Measurements from ENCODE around the gene TRAF2. TPM values are rescaled to one million over a fixed set of nuclear protein-coding genes. Genes with fewer than 3 reads are reported as not detected.
A peak's percentile ranks its signal among the peaks of the same experiment; 100 is the strongest.

TRAF2 gene
- total and polyA plus RNA-seq, 2 of the 13 experiments (the other 11 are each of a cell fraction or from before 2014, with no cell fraction given): 12.4 to 13.6 TPM

- TF ChIP-seq ZNF609 (CRISPR knock-in tag; IDR thresholded peaks at IDR 0.05; ENCODE audit: borderline replicate concordance): no peak
These were observed 30.7 kb upstream of the TRAF2 start (continued) for GRCh38 chr9:136855461-136856078.

GRCh38 chr9:136856079-136856476 lies 30.2 kb upstream of the TRAF2 start:
- 60% methylated on average over 1 of the region's 15 CpGs for WGBS (ENCODE audit: low lambda C conversion rate)
- peaks cover 37% of the 10 kb centered on the region for H3K4me1 ChIP-seq (ENCODE audit: insufficient read depth, low read length)
- POLR2A ChIA-PET: interaction anchor here (0.6 to 1.8 kb wide), 4 partner anchors 9 to 92 kb away, joined by 3 to 5 read pairs (median 4); partner anchors contain the start of gene EDF1
- TF ChIP-seq SP1 (IDR thresholded peaks at IDR 0.05) (no peak), SP1 (CRISPR knock-in tag; IDR thresholded peaks at IDR 0.05) (no peak), HNF4A (CRISPR knock-in tag; IDR thresholded peaks at IDR 0.05) (no peak), ETV6 (CRISPR knock-in tag; conservative IDR thresholded peaks at IDR 0.05) (no peak), PATZ1 (CRISPR knock-in tag; IDR thresholded peaks at IDR 0.05) (peak; percentile 50; the same call in 1 of the 2 replicates), ZNF263 (CRISPR knock-in tag; IDR thresholded peaks at IDR 0.05) (0 out of 2 replicates have a peak, but pooled peaks have one; percentile 1), ATRX (CRISPR knock-in tag; IDR thresholded peaks at IDR 0.05; ENCODE audit: borderline replicate concordance) (no peak), ZNF644 (CRISPR knock-in tag; IDR thresholded peaks at IDR 0.05; ENCODE audit: low read depth) (no peak), BATF2 (CRISPR knock-in tag; IDR thresholded peaks at IDR 0.05) (no peak), CBX1 (IDR thresholded peaks at IDR 0.05; ENCODE audit: low read depth) (no peak), MIER2 (CRISPR knock-in tag; IDR thresholded peaks at IDR 0.05) (no peak), HIVEP1 (CRISPR knock-in tag; IDR thresholded peaks at IDR 0.05) (no peak), ADNP (CRISPR knock-in tag; IDR thresholded peaks at IDR 0.05) (no peak), ZNF432 (CRISPR knock-in tag; IDR thresholded peaks at IDR 0.05; ENCODE audit: borderline replicate concordance) (no peak)

More at GRCh38 chr9:136856079-136856476, 30.2 kb upstream of the TRAF2 start:
- FAIRE-seq (no peak), DNase-seq (ENCODE audit: low spot score) (no peak), ATAC-seq (peak; percentile 2)
- no peak overlapping the region for H2AFZ ChIP-seq (ENCODE audit: low read length)
- H3K4me3 ChIP-seq (replicated peaks in 1 of 3; ENCODE audit: insufficient read depth in 1 of 3, low read depth in 2 of 3, low read length in 3 of 3): no peak overlapping the region
- no peak overlapping the region for H3K4me2 ChIP-seq (ENCODE audit: low read depth, low read length)
- no peaks in the 10 kb centered on the region for H3K9me3 ChIP-seq (ENCODE audit: low read length)
- BruUV-seq (replicated peaks): no TSS peak
- H3K79me2 ChIP-seq (ENCODE audit: insufficient read depth, low read length): no peaks in the 10 kb centered on the region
- peak overlapping the region; percentile 30 for H3K27ac ChIP-seq (ENCODE audit: extremely low read length, insufficient read depth, low read length)
- intact Hi-C loops (cut with micrococcal nuclease; ENCODE audit: unreplicated experiment) (no loop called here), in situ Hi-C loops (cut with HindIII; ENCODE audit: extremely low pct_ligation_motif_present, low pct_unique_long_range_greater_than_20kb) (no loop called here)
- no peaks in the 10 kb centered on the region for H3K27me3 ChIP-seq (ENCODE audit: control insufficient read depth in 1 of 2, insufficient read depth in 2 of 2, low read length in 2 of 2)
- peaks cover 8 to 13% of the 10 kb centered on the region in 2 experiments; a peak in 4 of 5 replicates for H3K36me3 ChIP-seq (replicated peaks in 1 of 2; ENCODE audit: control insufficient read depth in 1 of 2, insufficient read depth in 2 of 2, low read length in 2 of 2)
- CTCF ChIA-PET (ENCODE audit: low intra/inter-chr PET ratio, low total read pairs): no interaction called here
- no peaks in the 10 kb centered on the region for H4K20me1 ChIP-seq (ENCODE audit: insufficient read depth, low read length)
- no peak overlapping the region for H3K9ac ChIP-seq (ENCODE audit: insufficient read depth, low read depth, low read length)
